GM12892 (cell line): ENCODE data around the gene BMP5.

Experiments used
- POLR2A ChIP-seq: IDR thresholded peaks from 2 replicates; pipeline ENCODE4 v1.6.1; 2011; ENCODE audit warnings: low read depth, low read length, control low read depth
- POLR2AphosphoS5 ChIP-seq: IDR thresholded peaks from 2 replicates; pipeline ENCODE4 v1.6.1; 2011; ENCODE audit warnings: low read depth, low read length, control low read depth

- TF ChIP-seq POLR2A, result no peak
- no peak for TF ChIP-seq POLR2AphosphoS5
Observed at GRCh38 chr6:55746473-55746872, 128.9 kb downstream of the BMP5 start.
